Skeletal muscle tissue (tissue), 4 donors: Measurements from ENCODE around the gene NRG3. TPM values are rescaled to one million over a fixed set of nuclear protein-coding genes. Genes with fewer than 3 reads are reported as not detected.

ENCODE experiments used
- H3K27ac ChIP-seq: one replicate; pipeline ENCODE4 v1.7.0; 2013; ENCODE audit warnings: mild to moderate bottlenecking, low read depth, low read length, inconsistent platforms
- H3K27me3 ChIP-seq, 3 donors: one replicate each; pipeline ENCODE4 v1.7.0; 2013; ENCODE audit warnings: low read length in 3 of 3; ENCODE audit not compliant: control insufficient read depth in 3 of 3, insufficient read depth in 3 of 3
- H3K36me3 ChIP-seq, 3 donors: one replicate each; pipeline ENCODE4 v1.7.0; 2013; ENCODE audit warnings: low read length in 3 of 3; ENCODE audit not compliant: control insufficient read depth in 3 of 3, insufficient read depth in 3 of 3
- H3K4me1 ChIP-seq, 3 donors: one replicate each; pipeline ENCODE4 v1.7.0; 2013; ENCODE audit warnings: low read length in 3 of 3, mild to moderate bottlenecking in 3 of 3; ENCODE audit not compliant: control insufficient read depth in 3 of 3, insufficient read depth in 3 of 3
- H3K4me3 ChIP-seq, 3 donors: one replicate each; pipeline ENCODE4 v1.7.0; 2013; ENCODE audit warnings: low read length in 3 of 3
- H3K9ac ChIP-seq, 3 donors: one replicate each; pipeline ENCODE4 v1.7.0; 2013; ENCODE audit warnings: low read length in 3 of 3, mild to moderate bottlenecking in 3 of 3, moderate library complexity in 2 of 3, low read depth in 1 of 3
- H3K9me3 ChIP-seq, 3 donors: one replicate each; pipeline ENCODE4 v1.7.0; 2013; ENCODE audit warnings: low read length in 3 of 3; ENCODE audit not compliant: control insufficient read depth in 3 of 3
- total RNA-seq: library from RNA; depleted of rRNA; stranded (reverse); fragments of >200 nt; gene quantifications from one replicate; pipeline ENCODE4 v1.2.3, GENCODE V29; 2014
- donor health status: Osteomylitis.

Gene NRG3
- total RNA-seq, 1 donor from 2014 or later = not detected

DNA sequence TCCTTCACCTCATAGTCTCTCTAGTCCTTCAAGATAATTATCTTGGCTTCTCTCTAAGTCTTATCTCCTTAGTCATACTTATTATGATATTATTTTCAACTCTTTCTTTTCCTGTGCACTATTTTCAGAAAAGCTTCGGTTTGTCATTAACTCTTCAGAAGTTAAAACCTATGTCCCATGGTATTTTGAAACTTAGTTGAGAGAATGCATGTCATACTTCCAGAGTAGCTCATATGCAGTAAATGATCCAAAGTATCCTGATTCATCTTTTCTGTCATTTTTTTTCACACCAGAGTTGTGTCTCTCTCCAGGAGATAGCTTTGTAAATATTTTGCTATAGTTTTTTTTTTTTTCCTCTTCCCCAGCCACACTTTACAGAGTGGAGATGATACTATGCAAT, 1008.6 kb downstream of the NRG3 start:
- H3K4me1 ChIP-seq = no peaks in the 10 kb centered on the region
- H3K27me3 ChIP-seq = no peaks in the 10 kb centered on the region
- H3K36me3 ChIP-seq = no peaks in the 10 kb centered on the region
- H3K27ac ChIP-seq = no peak overlapping the region
- no peak overlapping the region for H3K9ac ChIP-seq
- no peak overlapping the region for H3K4me3 ChIP-seq
- H3K9me3 ChIP-seq = no peaks in the 10 kb centered on the region

DNA sequence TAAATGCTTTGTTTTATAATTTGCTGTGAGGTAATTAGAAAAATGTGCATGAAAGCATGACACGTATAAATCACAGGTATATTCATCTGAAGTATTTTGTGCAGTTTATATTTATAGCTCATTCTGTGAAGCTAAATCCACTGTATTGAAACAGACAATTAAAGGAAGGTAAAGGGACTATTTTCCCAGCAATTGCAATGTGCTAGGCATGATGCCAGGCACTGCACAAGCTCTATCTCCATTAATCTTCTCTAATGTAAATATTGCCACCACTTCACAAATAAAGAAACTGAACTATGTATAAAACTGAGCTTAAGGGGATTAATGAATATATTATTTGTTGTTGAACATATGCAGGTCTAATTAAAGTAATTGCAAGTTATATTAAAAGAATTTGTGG, 1012.5 kb downstream of the NRG3 start:
- Histone ChIP-seq H3K9me3 (no peaks in the 10 kb centered on the region), H3K4me3 (no peak overlapping the region), H3K9ac (no peak overlapping the region), H3K27ac (no peak overlapping the region), H3K4me1 (no peaks in the 10 kb centered on the region), H3K27me3 (no peaks in the 10 kb centered on the region), H3K36me3 (no peaks in the 10 kb centered on the region)

DNA sequence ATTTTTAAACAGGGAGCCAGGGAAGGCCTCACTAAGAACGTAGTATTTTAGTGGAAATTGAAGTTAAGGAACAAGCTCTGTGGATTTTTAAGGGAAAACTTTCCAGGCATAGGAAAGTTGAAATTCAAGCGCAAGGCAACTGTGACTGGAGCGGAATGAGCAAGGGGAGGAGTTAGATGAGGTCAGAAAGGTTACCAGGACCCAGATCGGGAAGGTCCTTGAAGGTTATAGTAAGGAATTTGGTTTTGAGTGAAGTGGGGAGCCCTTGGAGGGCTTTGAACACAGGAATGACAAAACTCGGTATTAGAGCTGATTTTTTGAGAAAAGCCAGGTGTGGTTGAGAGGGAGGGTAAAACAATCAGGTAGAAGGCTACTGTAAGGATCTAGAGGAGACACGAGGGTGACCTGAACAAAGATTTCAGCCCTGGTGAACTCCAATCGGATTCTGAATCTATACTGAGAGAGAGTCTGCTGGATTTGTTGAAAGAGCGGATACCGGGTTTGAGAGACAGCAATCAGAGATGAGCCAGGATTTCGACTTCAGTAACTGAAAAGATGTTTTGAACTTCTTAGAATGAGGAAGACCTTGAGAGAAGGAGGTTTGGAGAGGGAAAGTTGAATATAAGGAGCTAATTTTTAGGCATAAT, 1013.9 kb downstream of the NRG3 start:
- Histone ChIP-seq H3K9me3 (no peaks in the 10 kb centered on the region), H3K4me3 (no peak overlapping the region), H3K4me1 (no peaks in the 10 kb centered on the region), H3K27ac (no peak overlapping the region), H3K9ac (no peak overlapping the region), H3K36me3 (no peaks in the 10 kb centered on the region), H3K27me3 (no peaks in the 10 kb centered on the region)

- Histone ChIP-seq H3K9me3 (no peaks in the 10 kb centered on the region), H3K9ac (no peak overlapping the region), H3K4me3 (no peak overlapping the region), H3K27ac (no peak overlapping the region), H3K4me1 (no peaks in the 10 kb centered on the region), H3K27me3 (no peaks in the 10 kb centered on the region), H3K36me3 (no peaks in the 10 kb centered on the region)
Measured at GRCh38 chr10:82889728-82890127, 1014.7 kb downstream of the NRG3 start.

DNA sequence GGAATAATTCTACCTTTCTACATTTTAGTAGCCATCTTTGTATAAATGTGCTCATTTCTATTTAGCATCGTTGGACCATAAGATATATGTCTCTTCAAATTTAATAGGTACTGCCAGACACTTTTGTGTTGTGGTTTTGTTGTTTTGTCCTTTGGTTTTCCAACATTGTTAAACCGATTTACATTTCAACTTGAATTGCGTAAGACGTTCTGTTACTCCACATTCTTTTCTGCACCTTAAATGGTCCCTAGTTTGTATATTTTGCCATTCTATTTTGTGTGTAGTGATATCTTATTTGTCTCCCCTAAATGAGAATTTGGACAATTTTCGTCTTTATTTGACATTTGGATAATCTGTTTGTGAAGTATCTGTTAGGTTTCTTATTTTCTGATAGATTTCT, 1015.6 kb downstream of the NRG3 start:
- no peaks in the 10 kb centered on the region for H3K27me3 ChIP-seq
- H3K9ac ChIP-seq = no peak overlapping the region
- H3K4me3 ChIP-seq = no peak overlapping the region
- no peaks in the 10 kb centered on the region for H3K36me3 ChIP-seq
- H3K4me1 ChIP-seq = no peaks in the 10 kb centered on the region
- no peak overlapping the region for H3K27ac ChIP-seq
- no peaks in the 10 kb centered on the region for H3K9me3 ChIP-seq

DNA sequence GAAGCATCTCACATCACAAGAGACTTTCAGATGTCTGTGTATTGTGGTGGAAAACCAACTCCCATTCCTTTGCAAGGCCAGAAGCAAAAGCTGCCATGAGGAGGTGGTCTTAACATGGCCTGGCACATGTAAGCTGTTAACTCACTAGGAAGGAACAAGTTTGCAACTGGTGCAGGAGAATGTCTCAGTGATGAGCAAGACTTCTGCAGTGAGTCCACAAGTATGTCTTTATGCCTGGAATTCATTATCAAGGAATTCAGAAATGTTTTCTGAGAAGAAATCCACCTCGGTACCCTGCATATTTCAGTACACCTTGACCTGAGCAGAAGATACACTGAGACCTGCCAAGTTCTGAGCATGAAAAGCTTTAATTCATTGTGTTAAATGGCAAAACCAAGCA, 1033.1 kb downstream of the NRG3 start:
- H3K9ac ChIP-seq = no peak overlapping the region
- H3K4me3 ChIP-seq = no peak overlapping the region
- H3K4me1 ChIP-seq = no peaks in the 10 kb centered on the region
- H3K9me3 ChIP-seq = no peaks in the 10 kb centered on the region
- no peaks in the 10 kb centered on the region for H3K36me3 ChIP-seq
- H3K27me3 ChIP-seq = no peaks in the 10 kb centered on the region
- no peak overlapping the region for H3K27ac ChIP-seq

DNA sequence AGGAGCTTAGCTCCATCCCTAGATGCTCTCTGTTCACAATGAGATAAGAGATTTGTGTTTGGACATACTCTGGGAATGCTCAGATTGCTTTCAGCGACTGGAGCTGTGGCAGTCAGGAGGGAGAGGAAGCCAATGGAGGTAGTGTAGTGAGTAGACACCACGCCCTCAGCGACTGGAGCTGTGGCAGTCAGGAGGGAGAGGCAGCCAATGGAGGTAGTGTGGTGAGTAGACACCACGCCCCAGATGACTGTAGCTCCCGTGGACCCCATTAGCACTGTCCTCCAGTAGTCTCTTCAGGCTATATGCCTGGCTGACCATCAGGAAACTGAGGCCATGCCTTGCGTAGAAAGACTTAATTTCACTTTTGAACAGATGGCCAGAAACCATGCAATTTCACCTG, 1033.8 kb downstream of the NRG3 start:
- H3K4me3 ChIP-seq = no peak overlapping the region
- no peaks in the 10 kb centered on the region for H3K36me3 ChIP-seq
- no peaks in the 10 kb centered on the region for H3K9me3 ChIP-seq
- H3K4me1 ChIP-seq = no peaks in the 10 kb centered on the region
- H3K27me3 ChIP-seq = no peaks in the 10 kb centered on the region
- no peak overlapping the region for H3K9ac ChIP-seq
- no peak overlapping the region for H3K27ac ChIP-seq

GRCh38 chr10:82910301-82910700, 1035.3 kb downstream of the NRG3 start:
- Histone ChIP-seq H3K9me3 (no peaks in the 10 kb centered on the region), H3K4me3 (no peak overlapping the region), H3K9ac (no peak overlapping the region), H3K36me3 (no peaks in the 10 kb centered on the region), H3K4me1 (no peaks in the 10 kb centered on the region), H3K27me3 (no peaks in the 10 kb centered on the region), H3K27ac (no peak overlapping the region)

DNA sequence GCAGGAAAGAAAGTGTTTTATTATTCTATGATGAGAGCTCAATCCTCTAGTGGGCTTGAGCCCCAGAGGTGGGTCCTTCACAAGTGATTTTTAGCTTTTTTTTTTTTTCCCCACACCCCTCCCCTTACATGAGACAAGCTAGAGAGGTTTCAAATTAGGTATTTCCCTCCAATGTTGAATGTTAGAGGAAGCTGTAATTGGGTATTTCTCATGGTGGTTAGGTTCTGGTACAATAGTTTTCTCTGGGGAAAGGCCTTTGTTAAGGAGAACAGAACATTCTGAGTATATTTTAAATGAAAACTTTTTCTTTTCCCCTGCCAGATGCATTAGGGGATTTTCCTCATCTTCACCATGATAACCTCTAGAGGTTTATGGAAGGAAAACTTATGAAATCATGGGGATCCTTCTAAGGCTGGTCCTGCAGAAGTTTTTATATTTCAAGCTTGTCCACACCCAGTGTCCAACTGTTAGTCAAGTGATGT, 1039.7 kb downstream of the NRG3 start:
- no peak overlapping the region for H3K4me3 ChIP-seq
- no peaks in the 10 kb centered on the region for H3K27me3 ChIP-seq
- no peaks in the 10 kb centered on the region for H3K4me1 ChIP-seq
- H3K9ac ChIP-seq = no peak overlapping the region
- no peaks in the 10 kb centered on the region for H3K36me3 ChIP-seq
- no peaks in the 10 kb centered on the region for H3K9me3 ChIP-seq
- H3K27ac ChIP-seq = no peak overlapping the region

GRCh38 chr10:82916941-82917340, 1041.9 kb downstream of the NRG3 start:
- Histone ChIP-seq H3K4me1 (no peaks in the 10 kb centered on the region), H3K27me3 (no peaks in the 10 kb centered on the region), H3K9me3 (no peaks in the 10 kb centered on the region), H3K36me3 (no peaks in the 10 kb centered on the region), H3K4me3 (no peak overlapping the region), H3K27ac (no peak overlapping the region), H3K9ac (no peak overlapping the region)
